ENCODE data around the gene HEATR5A. TPM values are rescaled to one million over a fixed set of nuclear protein-coding genes. Genes with fewer than 3 reads are reported as not detected.

HEATR5A gene
- total and polyA plus RNA-seq, 2 donors from 2014 or later: 8.0 to 30.4 TPM

DNA sequence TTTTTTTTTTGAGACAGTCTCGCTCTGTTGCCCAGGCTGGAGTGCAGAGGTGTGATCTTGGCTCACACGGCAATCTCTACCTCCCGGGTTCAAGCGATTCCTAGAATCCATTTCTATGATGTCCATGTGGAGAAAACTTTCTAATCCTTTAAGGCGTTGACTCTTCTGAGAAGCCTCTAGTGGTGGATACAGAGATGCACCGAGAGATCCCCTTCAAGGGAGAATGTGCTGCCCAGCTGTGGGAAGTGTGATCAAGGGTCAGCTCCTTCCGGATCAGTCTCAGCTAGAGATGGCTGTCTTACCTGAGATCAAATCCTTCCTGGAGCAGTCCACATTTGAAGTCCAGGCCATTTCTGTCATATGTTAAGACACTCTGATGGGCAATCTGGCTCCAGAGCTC is 120.1 kb downstream of the HEATR5A start:
- DNase-seq (no peak), FAIRE-seq (no peak)
- TF ChIP-seq, protein P1, sequence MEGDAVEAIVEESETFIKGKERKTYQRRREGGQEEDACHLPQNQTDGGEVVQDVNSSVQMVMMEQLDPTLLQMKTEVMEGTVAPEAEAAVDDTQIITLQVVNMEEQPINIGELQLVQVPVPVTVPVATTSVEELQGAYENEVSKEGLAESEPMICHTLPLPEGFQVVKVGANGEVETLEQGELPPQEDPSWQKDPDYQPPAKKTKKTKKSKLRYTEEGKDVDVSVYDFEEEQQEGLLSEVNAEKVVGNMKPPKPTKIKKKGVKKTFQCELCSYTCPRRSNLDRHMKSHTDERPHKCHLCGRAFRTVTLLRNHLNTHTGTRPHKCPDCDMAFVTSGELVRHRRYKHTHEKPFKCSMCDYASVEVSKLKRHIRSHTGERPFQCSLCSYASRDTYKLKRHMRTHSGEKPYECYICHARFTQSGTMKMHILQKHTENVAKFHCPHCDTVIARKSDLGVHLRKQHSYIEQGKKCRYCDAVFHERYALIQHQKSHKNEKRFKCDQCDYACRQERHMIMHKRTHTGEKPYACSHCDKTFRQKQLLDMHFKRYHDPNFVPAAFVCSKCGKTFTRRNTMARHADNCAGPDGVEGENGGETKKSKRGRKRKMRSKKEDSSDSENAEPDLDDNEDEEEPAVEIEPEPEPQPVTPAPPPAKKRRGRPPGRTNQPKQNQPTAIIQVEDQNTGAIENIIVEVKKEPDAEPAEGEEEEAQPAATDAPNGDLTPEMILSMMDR (IDR thresholded peaks at IDR 0.05; ENCODE audit: borderline replicate concordance, extremely low read depth, insufficient read depth): no peak
- Histone ChIP-seq H3K36me3 (ENCODE audit: control insufficient read depth in 2 of 3, insufficient read depth in 3 of 3, low read length in 3 of 3) (peaks cover 2 to 11% (median 8%) of the 10 kb centered on the region in 3 donors), H3K9ac (ENCODE audit: low read length in 3 of 3) (no peak overlapping the region), H3K4me3 (ENCODE audit: low read length in 3 of 3) (no peak overlapping the region), H3K27me3 (ENCODE audit: control insufficient read depth, insufficient read depth, low read length) (no peaks in the 10 kb centered on the region), H3K4me1 (ENCODE audit: control insufficient read depth in 2 of 3, insufficient read depth in 2 of 3, low read depth in 1 of 3, low read length in 3 of 3) (no peaks in the 10 kb centered on the region), H3K9me3 (ENCODE audit: control insufficient read depth in 2 of 3, insufficient read depth in 1 of 3, low read length in 3 of 3) (no peaks in the 10 kb centered on the region), H3K27ac (ENCODE audit: low read depth in 2 of 2, low read length in 2 of 2) (no peak overlapping the region)
- intact Hi-C loops (cut with DNase I): loop anchor here (10.0 kb wide), 1 partner anchor 95 kb away; the partner anchor contains the start of gene HECTD1

DNA sequence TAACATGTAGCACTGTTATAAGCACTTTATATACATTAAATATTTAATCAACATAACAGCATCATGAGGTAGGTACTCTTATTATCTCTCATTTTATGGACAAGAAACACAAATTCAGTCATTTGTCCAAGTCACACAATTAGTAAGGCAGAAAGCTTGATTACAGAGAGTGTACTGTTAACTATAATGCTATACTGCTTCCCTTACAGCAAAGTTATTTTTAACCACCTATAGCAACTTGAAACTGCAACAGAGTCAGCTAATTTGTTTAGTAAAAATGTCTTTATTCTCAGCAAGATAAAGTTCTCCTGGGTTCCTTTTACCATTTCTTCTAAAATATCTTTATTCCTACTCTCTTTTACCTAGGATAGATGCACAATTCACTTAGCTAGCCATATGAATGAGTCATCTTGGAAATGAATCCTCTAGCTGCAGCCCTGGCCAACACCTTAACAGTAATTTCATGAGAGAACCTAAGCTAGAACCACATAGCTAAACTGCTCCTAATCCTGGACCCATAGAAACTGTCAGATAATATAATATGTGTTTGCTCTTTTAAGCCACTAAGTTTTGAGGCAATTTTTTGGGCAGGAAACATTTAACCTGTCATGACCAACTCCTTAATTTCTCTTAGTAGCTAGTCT is 122.5 kb downstream of the HEATR5A start:
- H3K27me3 ChIP-seq (ENCODE audit: control insufficient read depth, insufficient read depth, low read length): no peaks in the 10 kb centered on the region
- no peaks in the 10 kb centered on the region for H3K9me3 ChIP-seq (ENCODE audit: control insufficient read depth in 2 of 3, insufficient read depth in 1 of 3, low read length in 3 of 3)
- TF ChIP-seq, protein P1 (IDR thresholded peaks at IDR 0.05; ENCODE audit: borderline replicate concordance, extremely low read depth, insufficient read depth): no peak
- no peak overlapping the region for H3K27ac ChIP-seq (ENCODE audit: low read depth in 2 of 2, low read length in 2 of 2)
- DNase-seq (no peak), FAIRE-seq (no peak)
- H3K4me1 ChIP-seq (ENCODE audit: control insufficient read depth in 2 of 3, insufficient read depth in 2 of 3, low read depth in 1 of 3, low read length in 3 of 3): no peaks in the 10 kb centered on the region
- peaks cover 0 to 4% (median 1%) of the 10 kb centered on the region in 3 donors for H3K36me3 ChIP-seq (ENCODE audit: control insufficient read depth in 2 of 3, insufficient read depth in 3 of 3, low read length in 3 of 3)
- intact Hi-C loops (cut with DNase I): no loop called here
- H3K9ac ChIP-seq (ENCODE audit: low read length in 3 of 3): no peak overlapping the region
- no peak overlapping the region for H3K4me3 ChIP-seq (ENCODE audit: low read length in 3 of 3)

DNA sequence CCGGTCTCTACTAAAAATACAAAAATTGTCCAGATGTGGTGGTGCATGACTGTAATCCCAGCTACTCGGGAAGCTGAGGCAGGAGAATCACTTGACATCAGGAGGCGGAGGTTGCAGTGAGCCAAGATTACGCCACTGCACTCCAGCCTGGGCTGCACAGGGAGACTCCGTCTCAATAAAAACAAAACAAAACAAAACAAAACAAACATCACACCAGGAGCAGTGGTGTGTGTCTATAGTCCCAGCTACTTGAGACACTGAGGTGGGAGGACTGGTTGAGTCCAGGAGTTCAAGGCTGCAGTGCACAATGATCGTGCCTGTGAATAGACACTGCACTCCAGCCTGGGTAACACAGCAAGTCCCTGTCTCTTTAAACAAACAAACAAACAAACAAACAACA is 123.2 kb downstream of the HEATR5A start:
- H3K4me1 ChIP-seq (ENCODE audit: control insufficient read depth in 2 of 3, insufficient read depth in 2 of 3, low read depth in 1 of 3, low read length in 3 of 3): no peaks in the 10 kb centered on the region
- H3K27ac ChIP-seq (ENCODE audit: low read depth in 2 of 2, low read length in 2 of 2): no peak overlapping the region
- peaks cover 0 to 2% (median 1%) of the 10 kb centered on the region in 3 donors for H3K36me3 ChIP-seq (ENCODE audit: control insufficient read depth in 2 of 3, insufficient read depth in 3 of 3, low read length in 3 of 3)
- H3K27me3 ChIP-seq (ENCODE audit: control insufficient read depth, insufficient read depth, low read length): no peaks in the 10 kb centered on the region
- intact Hi-C loops (cut with DNase I): no loop called here
- H3K9ac ChIP-seq (ENCODE audit: low read length in 3 of 3): no peak overlapping the region
- no peak for DNase-seq
- H3K4me3 ChIP-seq (ENCODE audit: low read length in 3 of 3): no peak overlapping the region
- TF ChIP-seq, protein P1 (IDR thresholded peaks at IDR 0.05; ENCODE audit: borderline replicate concordance, extremely low read depth, insufficient read depth): no peak
- no peaks in the 10 kb centered on the region for H3K9me3 ChIP-seq (ENCODE audit: control insufficient read depth in 2 of 3, insufficient read depth in 1 of 3, low read length in 3 of 3)
- no peak for FAIRE-seq

Data from kidney (tissue), 14 donors.